Gastroesophageal sphincter (tissue), 4 donors: ENCODE data around the gene RBM38. TPM values are rescaled to one million over a fixed set of nuclear protein-coding genes. Genes with fewer than 3 reads are reported as not detected.
"Not testable (repeated sequence)": the region's sequence is repeated elsewhere in the genome, so short reads cannot be mapped to it uniquely, and the experiment has no call there.

ENCODE experiments used
- ATAC-seq: fragments of 150-250 bp; one replicate; pipeline ENCODE4 v1.9.1; 2016; ENCODE audit warnings: mild to moderate bottlenecking, moderate library complexity
- H3K27ac ChIP-seq, 4 donors: fragments of 200-600 bp; sonication (generic) in 3 of 4; 1 replicate in 3 of 4; 2 replicates in 1 of 4; pipeline ENCODE4 v1.5.1; 2016 to 2019
- H3K27me3 ChIP-seq: fragments of 200-600 bp; sonication (generic); one replicate; pipeline ENCODE4 v1.5.1; 2019
- H3K36me3 ChIP-seq, 2 donors: fragments of 200-600 bp; sonication (generic); one replicate each; pipeline ENCODE4 v1.5.1; 2019; ENCODE audit warnings: control low read depth in 1 of 2
- H3K4me1 ChIP-seq, 3 donors: fragments of 200-600 bp; sonication (generic); 1 replicate in 2 of 3; 2 replicates in 1 of 3; pipeline ENCODE4 v1.5.1; 2016 to 2019; ENCODE audit warnings: control low read depth in 2 of 3
- H3K4me3 ChIP-seq, 2 donors: fragments of 200-600 bp; sonication (generic); one replicate each; pipeline ENCODE4 v1.5.1; 2019; ENCODE audit warnings: mild to moderate bottlenecking in 1 of 2, moderate library complexity in 1 of 2
- H3K9me3 ChIP-seq, 3 donors: fragments of 200-600 bp; sonication (generic); one replicate each; pipeline ENCODE4 v1.5.1; 2017 to 2019; ENCODE audit warnings: control low read depth in 2 of 3
- EP300 ChIP-seq: sonication (generic); formaldehyde crosslinking; IDR thresholded peaks from one replicate; pipeline ENCODE4 v1.6.1; 2017; ENCODE audit warnings: antibody characterized with exemption, mild to moderate bottlenecking
- POLR2A ChIP-seq, 2 donors: fragments of 450-650 bp; IDR thresholded peaks; one replicate each; pipeline ENCODE4 v1.6.1; 2017; ENCODE audit warnings: antibody characterized with exemption in 2 of 2, mild to moderate bottlenecking in 2 of 2, moderate library complexity in 1 of 2
- POLR2AphosphoS5 ChIP-seq: sonication (generic); formaldehyde crosslinking; IDR thresholded peaks from one replicate; pipeline ENCODE4 v1.6.1; 2017; ENCODE audit warnings: antibody characterized with exemption
- WGBS, 2 donors: methylation state at CpG; one replicate each; pipeline ENCODE4 v1.1.5; 2018; ENCODE audit warnings: low coverage in 1 of 2; 5-methylcytosine and 5-hydroxymethylcytosine counted together
- total RNA-seq, 4 donors: library from RNA; depleted of rRNA; stranded (reverse); fragments of >200 nt; gene quantifications; one replicate each; pipeline ENCODE4 v1.1.0, GENCODE V29; 2016
- TF ChIP-seq, protein P1 (sequence below), 4 experiments: fragments of 200-600 bp in 2 of 4; fragments of 450-650 bp in 2 of 4; sonication (generic) in 1 of 4; IDR thresholded peaks; one replicate each; pipeline ENCODE4 v1.5.1; 2017 to 2019; ENCODE audit warnings: antibody characterized with exemption in 4 of 4, mild to moderate bottlenecking in 2 of 4, moderate library complexity in 2 of 4

The RBM38 gene
- total RNA-seq, 4 donors from 2014 or later: 50.9 to 190 (median 106) TPM

DNA sequence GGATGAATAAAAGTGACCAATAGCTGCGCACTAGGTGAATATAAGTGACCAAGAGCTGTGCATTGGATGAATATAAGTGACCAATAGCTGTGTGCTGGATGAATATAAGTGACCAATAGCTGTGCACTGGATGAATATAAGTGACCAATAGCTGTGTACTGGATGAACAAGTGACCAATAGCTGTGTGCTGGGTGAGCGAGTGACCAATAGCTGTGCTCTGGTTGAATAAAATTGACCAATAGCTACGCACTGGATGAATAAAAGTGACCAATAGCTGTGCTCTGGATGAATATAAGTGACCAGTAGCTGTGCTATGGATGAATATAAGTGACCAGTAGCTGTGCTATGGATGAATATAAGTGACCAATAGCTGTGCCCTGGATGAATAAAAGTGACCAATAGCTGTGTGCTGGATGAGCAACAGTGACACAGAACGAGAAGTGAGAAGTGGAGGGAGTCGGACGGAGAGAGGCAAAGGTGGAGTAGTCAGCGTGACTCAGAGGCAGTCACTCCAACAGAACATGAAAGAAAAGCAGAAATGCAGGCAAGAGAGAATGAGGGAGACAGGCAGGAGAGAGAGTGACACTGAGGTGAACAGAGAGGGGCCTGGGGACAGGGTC, 38.5 kb downstream of the RBM38 start:
- WGBS, 2 donors: 71 to 89% methylated on average over 3 to 7 of the region's 7 CpGs
- Histone ChIP-seq H3K27me3 (no peaks in the 10 kb centered on the region), H3K4me3 (no peak overlapping the region), H3K9me3 (no peaks in the 10 kb centered on the region), H3K4me1 (peaks cover 0 to 28% (median 12%) of the 10 kb centered on the region in 3 donors), H3K27ac (no peak overlapping the region), H3K36me3 (no peaks in the 10 kb centered on the region)
- TF ChIP-seq, protein P1, sequence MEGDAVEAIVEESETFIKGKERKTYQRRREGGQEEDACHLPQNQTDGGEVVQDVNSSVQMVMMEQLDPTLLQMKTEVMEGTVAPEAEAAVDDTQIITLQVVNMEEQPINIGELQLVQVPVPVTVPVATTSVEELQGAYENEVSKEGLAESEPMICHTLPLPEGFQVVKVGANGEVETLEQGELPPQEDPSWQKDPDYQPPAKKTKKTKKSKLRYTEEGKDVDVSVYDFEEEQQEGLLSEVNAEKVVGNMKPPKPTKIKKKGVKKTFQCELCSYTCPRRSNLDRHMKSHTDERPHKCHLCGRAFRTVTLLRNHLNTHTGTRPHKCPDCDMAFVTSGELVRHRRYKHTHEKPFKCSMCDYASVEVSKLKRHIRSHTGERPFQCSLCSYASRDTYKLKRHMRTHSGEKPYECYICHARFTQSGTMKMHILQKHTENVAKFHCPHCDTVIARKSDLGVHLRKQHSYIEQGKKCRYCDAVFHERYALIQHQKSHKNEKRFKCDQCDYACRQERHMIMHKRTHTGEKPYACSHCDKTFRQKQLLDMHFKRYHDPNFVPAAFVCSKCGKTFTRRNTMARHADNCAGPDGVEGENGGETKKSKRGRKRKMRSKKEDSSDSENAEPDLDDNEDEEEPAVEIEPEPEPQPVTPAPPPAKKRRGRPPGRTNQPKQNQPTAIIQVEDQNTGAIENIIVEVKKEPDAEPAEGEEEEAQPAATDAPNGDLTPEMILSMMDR (IDR thresholded peaks at IDR 0.05): no peak
- TF ChIP-seq EP300 (no peak), POLR2AphosphoS5 (no peak)
- ATAC-seq: no peak

DNA sequence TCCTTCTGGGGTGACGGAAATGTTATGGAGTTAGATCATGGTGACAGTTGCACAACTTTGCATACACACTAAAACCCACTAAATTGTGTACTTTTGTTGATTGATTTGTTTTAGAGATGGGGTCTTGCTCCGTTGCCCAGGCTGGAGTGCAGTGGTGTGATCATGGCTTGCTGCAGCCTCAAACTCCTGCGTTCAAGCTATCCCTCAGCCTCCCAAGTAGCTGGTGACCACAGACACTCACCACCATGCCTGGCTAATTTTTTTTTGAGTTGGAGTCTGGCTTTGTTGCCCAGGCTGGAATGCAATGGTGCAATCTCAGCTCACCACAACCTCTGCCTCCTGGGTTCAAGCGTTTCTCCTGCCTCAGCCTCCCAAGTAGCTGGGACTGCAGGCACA, 39.0 kb downstream of the RBM38 start:
- WGBS, 2 donors: 81 to 93% methylated on average over 3 of the region's 4 CpGs
- H3K4me1 ChIP-seq: peaks cover 0 to 33% (median 12%) of the 10 kb centered on the region in 3 donors
- not testable (repeated sequence) for H3K9me3 ChIP-seq, H3K27me3 ChIP-seq, H3K4me3 ChIP-seq, H3K27ac ChIP-seq, H3K36me3 ChIP-seq, ATAC-seq

GRCh38 chr20:57431539-57431835, 40.3 kb downstream of the RBM38 start:
- Histone ChIP-seq H3K4me3 (no peak overlapping the region), H3K36me3 (no peaks in the 10 kb centered on the region), H3K27ac (no peak overlapping the region), H3K9me3 (no peaks in the 10 kb centered on the region), H3K4me1 (peaks cover 0 to 46% (median 17%) of the 10 kb centered on the region in 3 donors), H3K27me3 (no peaks in the 10 kb centered on the region)
- 44 to 69% methylated on average over 2 to 3 of the region's 5 CpGs for WGBS, 2 donors
- ATAC-seq: no peak
- TF ChIP-seq, protein P1 (IDR thresholded peaks at IDR 0.05): no peak
- no peak for TF ChIP-seq POLR2AphosphoS5
- no peak for TF ChIP-seq EP300
- no peak for TF ChIP-seq POLR2A (IDR thresholded peaks at IDR 0.05)

DNA sequence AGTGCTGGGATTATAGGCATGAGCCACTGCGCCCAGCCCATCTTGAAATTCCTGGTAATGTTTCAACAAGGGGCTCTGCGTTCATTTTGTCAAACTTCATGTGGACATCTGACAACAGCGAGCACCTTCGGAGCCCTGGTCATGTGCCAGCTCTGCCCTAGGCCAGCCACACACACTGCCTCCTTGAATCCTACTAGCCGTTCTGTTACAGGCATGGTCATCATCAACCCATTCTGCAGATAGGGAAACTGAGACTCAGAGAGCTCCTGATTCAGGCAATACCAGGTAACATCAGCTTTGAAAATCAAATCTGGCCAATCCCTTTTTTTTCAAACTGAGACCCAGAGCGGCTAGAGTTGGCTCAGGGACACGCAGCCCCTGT, 41.3 kb downstream of the RBM38 start:
- Histone ChIP-seq H3K27ac (peak overlapping the region in 3 of 4 donors; percentile 59 to 67 (median 62)), H3K27me3 (no peaks in the 10 kb centered on the region), H3K4me3 (no peak overlapping the region), H3K36me3 (no peaks in the 10 kb centered on the region), H3K9me3 (peaks cover 0 to 4% (median 0%) of the 10 kb centered on the region in 3 donors), H3K4me1 (peaks cover 0 to 54% (median 17%) of the 10 kb centered on the region in 3 donors)
- WGBS, 2 donors: 30% methylated on average over 2 of the region's 7 CpGs; no CpG with 5 or more reads in 1 of the 2 donors
- ATAC-seq: no peak
- no peak for TF ChIP-seq POLR2AphosphoS5
- TF ChIP-seq, protein P1 (IDR thresholded peaks at IDR 0.05): no peak
- TF ChIP-seq EP300: no peak
- no peak for TF ChIP-seq POLR2A (IDR thresholded peaks at IDR 0.05)

GRCh38 chr20:57432862-57433491, 41.8 kb downstream of the RBM38 start:
- TF ChIP-seq POLR2AphosphoS5: peak; percentile 12
- no peak for TF ChIP-seq POLR2A (IDR thresholded peaks at IDR 0.05)
- Histone ChIP-seq H3K4me1 (peaks cover 0 to 59% (median 17%) of the 10 kb centered on the region in 3 donors), H3K4me3 (no peak overlapping the region), H3K36me3 (no peaks in the 10 kb centered on the region), H3K9me3 (peaks cover 0 to 8% (median 0%) of the 10 kb centered on the region in 3 donors), H3K27me3 (no peaks in the 10 kb centered on the region), H3K27ac (peak overlapping the region in 3 of 4 donors; percentile 59 to 67 (median 62))
- ATAC-seq: peak; percentile 68
- WGBS, 2 donors: 8% methylated on average over 2 of the region's 13 CpGs; no CpG with 5 or more reads in 1 of the 2 donors
